ENCODE results near the gene AK1. TPM values are rescaled to one million over a fixed set of nuclear protein-coding genes. Genes with fewer than 3 reads are reported as not detected.

The AK1 gene
- total and polyA plus RNA-seq, 2 experiments from 2014 or later: 16.2 to 35.5 TPM

DNA sequence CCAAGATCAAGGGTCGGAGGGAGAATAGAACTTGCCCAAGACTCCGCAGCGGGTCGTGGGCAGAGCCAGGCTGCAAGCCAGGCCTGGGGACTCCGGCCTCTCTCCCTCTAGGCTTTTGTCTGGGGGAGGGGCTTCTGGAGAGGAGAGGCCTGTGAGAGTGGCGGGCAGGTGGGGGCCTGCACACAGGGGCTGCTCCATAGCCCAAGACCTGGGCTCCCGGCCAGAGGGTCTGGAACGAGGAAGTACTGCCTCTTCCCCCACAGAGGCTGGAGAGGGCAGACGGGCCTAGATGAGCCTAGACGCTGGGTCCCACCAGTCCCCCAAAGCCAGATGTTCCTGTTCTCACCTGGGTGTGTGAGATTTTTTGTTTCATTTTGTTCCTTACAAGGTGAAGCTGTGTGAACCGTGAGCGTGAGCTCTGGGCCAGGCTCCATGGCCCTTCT is 27.1 kb upstream of the AK1 start:
- Histone ChIP-seq H3K9me2 (ENCODE audit: insufficient read depth) (no peaks in the 10 kb centered on the region), H3K79me2 (replicated peaks; ENCODE audit: insufficient read depth) (no peaks in the 10 kb centered on the region), H3K4me3 (no peak overlapping the region), H3K27me3 (ENCODE audit: insufficient read depth) (peaks cover 5% of the 10 kb centered on the region; the same call in 1 of the 2 replicates), H3K4me1 (ENCODE audit: insufficient read depth) (peaks cover 28% of the 10 kb centered on the region), H3K4me2 (peak overlapping the region; percentile 68), H3K36me3 (ENCODE audit: insufficient read depth) (no peaks in the 10 kb centered on the region), H4K20me1 (replicated peaks; ENCODE audit: insufficient read depth) (no peaks in the 10 kb centered on the region), H2AFZ (no peak overlapping the region), H3K27ac (ENCODE audit: low read depth) (no peak overlapping the region), H3F3A (replicated peaks; ENCODE audit: low read depth) (peaks cover 18% of the 10 kb centered on the region)
- H3K9me3 Mint-ChIP-seq: no peaks in the 10 kb centered on the region
- peak; percentile 58 for DNase-seq (ENCODE audit: low spot score)
- H3K4me1 Mint-ChIP-seq: peaks cover 23% of the 10 kb centered on the region
- no peak for TF ChIP-seq EZH2phosphoT487 (IDR thresholded peaks at IDR 0.05; ENCODE audit: unreplicated experiment)
- no peak for TF ChIP-seq ZNF114 (CRISPR knock-in tag; IDR thresholded peaks at IDR 0.05)
- TF ChIP-seq CREB1 (CRISPR knock-in tag; IDR thresholded peaks at IDR 0.05; ENCODE audit: low read depth): no peak
- TF ChIP-seq, protein P1, sequence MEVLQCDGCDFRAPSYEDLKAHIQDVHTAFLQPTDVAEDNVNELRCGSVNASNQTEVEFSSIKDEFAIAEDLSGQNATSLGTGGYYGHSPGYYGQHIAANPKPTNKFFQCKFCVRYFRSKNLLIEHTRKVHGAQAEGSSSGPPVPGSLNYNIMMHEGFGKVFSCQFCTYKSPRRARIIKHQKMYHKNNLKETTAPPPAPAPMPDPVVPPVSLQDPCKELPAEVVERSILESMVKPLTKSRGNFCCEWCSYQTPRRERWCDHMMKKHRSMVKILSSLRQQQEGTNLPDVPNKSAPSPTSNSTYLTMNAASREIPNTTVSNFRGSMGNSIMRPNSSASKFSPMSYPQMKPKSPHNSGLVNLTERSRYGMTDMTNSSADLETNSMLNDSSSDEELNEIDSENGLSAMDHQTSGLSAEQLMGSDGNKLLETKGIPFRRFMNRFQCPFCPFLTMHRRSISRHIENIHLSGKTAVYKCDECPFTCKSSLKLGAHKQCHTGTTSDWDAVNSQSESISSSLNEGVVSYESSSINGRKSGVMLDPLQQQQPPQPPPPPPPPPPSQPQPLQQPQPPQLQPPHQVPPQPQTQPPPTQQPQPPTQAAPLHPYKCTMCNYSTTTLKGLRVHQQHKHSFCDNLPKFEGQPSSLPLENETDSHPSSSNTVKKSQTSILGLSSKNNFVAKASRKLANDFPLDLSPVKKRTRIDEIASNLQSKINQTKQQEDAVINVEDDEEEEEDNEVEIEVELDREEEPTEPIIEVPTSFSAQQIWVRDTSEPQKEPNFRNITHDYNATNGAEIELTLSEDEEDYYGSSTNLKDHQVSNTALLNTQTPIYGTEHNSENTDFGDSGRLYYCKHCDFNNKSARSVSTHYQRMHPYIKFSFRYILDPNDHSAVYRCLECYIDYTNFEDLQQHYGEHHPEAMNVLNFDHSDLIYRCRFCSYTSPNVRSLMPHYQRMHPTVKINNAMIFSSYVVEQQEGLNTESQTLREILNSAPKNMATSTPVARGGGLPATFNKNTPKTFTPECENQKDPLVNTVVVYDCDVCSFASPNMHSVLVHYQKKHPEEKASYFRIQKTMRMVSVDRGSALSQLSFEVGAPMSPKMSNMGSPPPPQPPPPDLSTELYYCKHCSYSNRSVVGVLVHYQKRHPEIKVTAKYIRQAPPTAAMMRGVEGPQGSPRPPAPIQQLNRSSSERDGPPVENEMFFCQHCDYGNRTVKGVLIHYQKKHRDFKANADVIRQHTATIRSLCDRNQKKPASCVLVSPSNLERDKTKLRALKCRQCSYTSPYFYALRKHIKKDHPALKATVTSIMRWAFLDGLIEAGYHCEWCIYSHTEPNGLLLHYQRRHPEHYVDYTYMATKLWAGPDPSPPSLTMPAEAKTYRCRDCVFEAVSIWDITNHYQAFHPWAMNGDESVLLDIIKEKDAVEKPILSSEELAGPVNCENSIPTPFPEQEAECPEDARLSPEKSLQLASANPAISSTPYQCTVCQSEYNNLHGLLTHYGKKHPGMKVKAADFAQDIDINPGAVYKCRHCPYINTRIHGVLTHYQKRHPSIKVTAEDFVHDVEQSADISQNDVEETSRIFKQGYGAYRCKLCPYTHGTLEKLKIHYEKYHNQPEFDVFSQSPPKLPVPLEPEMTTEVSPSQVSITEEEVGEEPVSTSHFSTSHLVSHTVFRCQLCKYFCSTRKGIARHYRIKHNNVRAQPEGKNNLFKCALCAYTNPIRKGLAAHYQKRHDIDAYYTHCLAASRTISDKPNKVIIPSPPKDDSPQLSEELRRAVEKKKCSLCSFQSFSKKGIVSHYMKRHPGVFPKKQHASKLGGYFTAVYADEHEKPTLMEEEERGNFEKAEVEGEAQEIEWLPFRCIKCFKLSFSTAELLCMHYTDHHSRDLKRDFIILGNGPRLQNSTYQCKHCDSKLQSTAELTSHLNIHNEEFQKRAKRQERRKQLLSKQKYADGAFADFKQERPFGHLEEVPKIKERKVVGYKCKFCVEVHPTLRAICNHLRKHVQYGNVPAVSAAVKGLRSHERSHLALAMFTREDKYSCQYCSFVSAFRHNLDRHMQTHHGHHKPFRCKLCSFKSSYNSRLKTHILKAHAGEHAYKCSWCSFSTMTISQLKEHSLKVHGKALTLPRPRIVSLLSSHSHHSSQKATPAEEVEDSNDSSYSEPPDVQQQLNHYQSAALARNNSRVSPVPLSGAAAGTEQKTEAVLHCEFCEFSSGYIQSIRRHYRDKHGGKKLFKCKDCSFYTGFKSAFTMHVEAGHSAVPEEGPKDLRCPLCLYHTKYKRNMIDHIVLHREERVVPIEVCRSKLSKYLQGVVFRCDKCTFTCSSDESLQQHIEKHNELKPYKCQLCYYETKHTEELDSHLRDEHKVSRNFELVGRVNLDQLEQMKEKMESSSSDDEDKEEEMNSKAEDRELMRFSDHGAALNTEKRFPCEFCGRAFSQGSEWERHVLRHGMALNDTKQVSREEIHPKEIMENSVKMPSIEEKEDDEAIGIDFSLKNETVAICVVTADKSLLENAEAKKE (CRISPR knock-in tag; IDR thresholded peaks at IDR 0.05): no peak
- TF ChIP-seq POLR2AphosphoS5 (IDR thresholded peaks at IDR 0.05; ENCODE audit: low read depth): no peak
- TF ChIP-seq REST (IDR thresholded peaks at IDR 0.05; ENCODE audit: unreplicated experiment): no peak
- TF ChIP-seq JUNB (IDR thresholded peaks at IDR 0.05; ENCODE audit: unreplicated experiment): no peak
- TF ChIP-seq, protein P2, sequence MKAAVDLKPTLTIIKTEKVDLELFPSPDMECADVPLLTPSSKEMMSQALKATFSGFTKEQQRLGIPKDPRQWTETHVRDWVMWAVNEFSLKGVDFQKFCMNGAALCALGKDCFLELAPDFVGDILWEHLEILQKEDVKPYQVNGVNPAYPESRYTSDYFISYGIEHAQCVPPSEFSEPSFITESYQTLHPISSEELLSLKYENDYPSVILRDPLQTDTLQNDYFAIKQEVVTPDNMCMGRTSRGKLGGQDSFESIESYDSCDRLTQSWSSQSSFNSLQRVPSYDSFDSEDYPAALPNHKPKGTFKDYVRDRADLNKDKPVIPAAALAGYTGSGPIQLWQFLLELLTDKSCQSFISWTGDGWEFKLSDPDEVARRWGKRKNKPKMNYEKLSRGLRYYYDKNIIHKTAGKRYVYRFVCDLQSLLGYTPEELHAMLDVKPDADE (IDR thresholded peaks at IDR 0.05): no peak
- TF ChIP-seq EZH2 (IDR thresholded peaks at IDR 0.05; ENCODE audit: low read depth, unreplicated experiment): no peak
- TF ChIP-seq ZNF331 (CRISPR knock-in tag; IDR thresholded peaks at IDR 0.05; ENCODE audit: low read depth): no peak
- TF ChIP-seq STAT1 (IDR thresholded peaks at IDR 0.05; ENCODE audit: unreplicated experiment): no peak
- no peak for TF ChIP-seq NANOG (IDR thresholded peaks at IDR 0.05; ENCODE audit: borderline replicate concordance)
- TF ChIP-seq, protein P3, sequence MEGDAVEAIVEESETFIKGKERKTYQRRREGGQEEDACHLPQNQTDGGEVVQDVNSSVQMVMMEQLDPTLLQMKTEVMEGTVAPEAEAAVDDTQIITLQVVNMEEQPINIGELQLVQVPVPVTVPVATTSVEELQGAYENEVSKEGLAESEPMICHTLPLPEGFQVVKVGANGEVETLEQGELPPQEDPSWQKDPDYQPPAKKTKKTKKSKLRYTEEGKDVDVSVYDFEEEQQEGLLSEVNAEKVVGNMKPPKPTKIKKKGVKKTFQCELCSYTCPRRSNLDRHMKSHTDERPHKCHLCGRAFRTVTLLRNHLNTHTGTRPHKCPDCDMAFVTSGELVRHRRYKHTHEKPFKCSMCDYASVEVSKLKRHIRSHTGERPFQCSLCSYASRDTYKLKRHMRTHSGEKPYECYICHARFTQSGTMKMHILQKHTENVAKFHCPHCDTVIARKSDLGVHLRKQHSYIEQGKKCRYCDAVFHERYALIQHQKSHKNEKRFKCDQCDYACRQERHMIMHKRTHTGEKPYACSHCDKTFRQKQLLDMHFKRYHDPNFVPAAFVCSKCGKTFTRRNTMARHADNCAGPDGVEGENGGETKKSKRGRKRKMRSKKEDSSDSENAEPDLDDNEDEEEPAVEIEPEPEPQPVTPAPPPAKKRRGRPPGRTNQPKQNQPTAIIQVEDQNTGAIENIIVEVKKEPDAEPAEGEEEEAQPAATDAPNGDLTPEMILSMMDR (conservative IDR thresholded peaks at IDR 0.05; ENCODE audit: low read depth in 2 of 2): no peak
- H3K27me3 Mint-ChIP-seq (ENCODE audit: insufficient read depth, low read depth, poor library complexity): peaks cover 11% of the 10 kb centered on the region
- H3K27ac Mint-ChIP-seq: 0 out of 2 replicates have a peak overlapping the region, but pooled peaks have one; percentile 35
- peak overlapping the region; percentile 21; the same call in 2 of the 3 replicates for H3K4me3 Mint-ChIP-seq
- H3K36me3 Mint-ChIP-seq (ENCODE audit: low read depth): no peaks in the 10 kb centered on the region
- peak; percentile 72 for ATAC-seq

All from GM23338 (cell line).